Lower leg skin (tissue), 3 donors: ENCODE measurements around the gene NANP.

ENCODE experiments used
- POLR2A ChIP-seq, 2 donors: fragments of 450-650 bp; IDR thresholded peaks; one replicate each; pipeline ENCODE4 v1.6.1; 2016 to 2017; ENCODE audit warnings: antibody characterized with exemption in 2 of 2, mild to moderate bottlenecking in 1 of 2, moderate library complexity in 1 of 2
- TF ChIP-seq, protein P1 (sequence below), 3 donors: fragments of 450-650 bp; IDR thresholded peaks; one replicate each; pipeline ENCODE4 v1.5.1; 2016; ENCODE audit warnings: antibody characterized with exemption in 3 of 3, mild to moderate bottlenecking in 3 of 3, moderate library complexity in 2 of 3

DNA sequence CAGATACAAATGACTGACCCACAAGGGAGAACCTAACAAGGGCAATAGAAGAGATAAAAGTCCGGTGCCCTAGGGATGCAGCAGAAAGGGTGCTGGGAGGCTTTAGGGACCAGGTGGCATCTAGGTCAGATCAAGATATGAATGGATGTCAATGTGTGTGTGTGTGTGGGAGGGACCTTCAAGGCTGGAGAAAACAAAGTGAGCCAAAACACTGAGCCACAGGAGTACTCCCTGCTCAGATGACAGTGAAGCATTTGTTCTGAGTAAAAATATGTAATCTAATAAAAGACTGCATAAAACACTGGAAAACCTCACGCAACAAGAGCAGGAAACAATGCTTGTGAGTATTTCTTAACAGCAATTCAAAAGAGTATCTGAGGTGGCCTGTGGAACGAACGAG is 44.6 kb upstream of the NANP start:
- TF ChIP-seq, protein P1, sequence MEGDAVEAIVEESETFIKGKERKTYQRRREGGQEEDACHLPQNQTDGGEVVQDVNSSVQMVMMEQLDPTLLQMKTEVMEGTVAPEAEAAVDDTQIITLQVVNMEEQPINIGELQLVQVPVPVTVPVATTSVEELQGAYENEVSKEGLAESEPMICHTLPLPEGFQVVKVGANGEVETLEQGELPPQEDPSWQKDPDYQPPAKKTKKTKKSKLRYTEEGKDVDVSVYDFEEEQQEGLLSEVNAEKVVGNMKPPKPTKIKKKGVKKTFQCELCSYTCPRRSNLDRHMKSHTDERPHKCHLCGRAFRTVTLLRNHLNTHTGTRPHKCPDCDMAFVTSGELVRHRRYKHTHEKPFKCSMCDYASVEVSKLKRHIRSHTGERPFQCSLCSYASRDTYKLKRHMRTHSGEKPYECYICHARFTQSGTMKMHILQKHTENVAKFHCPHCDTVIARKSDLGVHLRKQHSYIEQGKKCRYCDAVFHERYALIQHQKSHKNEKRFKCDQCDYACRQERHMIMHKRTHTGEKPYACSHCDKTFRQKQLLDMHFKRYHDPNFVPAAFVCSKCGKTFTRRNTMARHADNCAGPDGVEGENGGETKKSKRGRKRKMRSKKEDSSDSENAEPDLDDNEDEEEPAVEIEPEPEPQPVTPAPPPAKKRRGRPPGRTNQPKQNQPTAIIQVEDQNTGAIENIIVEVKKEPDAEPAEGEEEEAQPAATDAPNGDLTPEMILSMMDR (IDR thresholded peaks at IDR 0.05) = no peak
- TF ChIP-seq POLR2A (IDR thresholded peaks at IDR 0.05) = no peak
